Thyroid gland (tissue), 4 donors: ENCODE measurements around the gene MRPL50.

Experiments
- CTCF ChIP-seq, 6 experiments: fragments of 200-600 bp in 3 of 6; fragments of 450-650 bp in 3 of 6; sonication (generic) in 3 of 6; IDR thresholded peaks; one replicate each; pipeline ENCODE4 v1.5.1; 2016 to 2019; ENCODE audit warnings: antibody characterized with exemption in 6 of 6, mild to moderate bottlenecking in 2 of 6, inconsistent platforms in 1 of 6, moderate library complexity in 1 of 6
- POLR2A ChIP-seq, 2 donors: fragments of 450-650 bp; IDR thresholded peaks; one replicate each; pipeline ENCODE4 v1.6.1; 2017; ENCODE audit warnings: antibody characterized with exemption in 2 of 2, mild to moderate bottlenecking in 2 of 2, moderate library complexity in 1 of 2

- TF ChIP-seq CTCF (IDR thresholded peaks at IDR 0.05) (no peak), POLR2A (IDR thresholded peaks at IDR 0.05) (no peak)
Measured at GRCh38 chr9:101442318-101442717, 43.9 kb upstream of the MRPL50 start.
